Choroid plexus epithelial cell (primary cell): ENCODE measurements around the gene SPTLC1.
A peak's percentile ranks its signal among the peaks of the same experiment; 100 is the strongest.
"Not testable (repeated sequence)": the region's sequence is repeated elsewhere in the genome, so short reads cannot be mapped to it uniquely, and the experiment has no call there.

Experiments used
- DNase-seq: peaks from one replicate; pipeline ENCODE4 v3.0.0-alpha.2; 2010; ENCODE audit warnings: low read depth
- H3K4me3 ChIP-seq: 2 replicates; pipeline ENCODE4 v1.5.1; 2011; ENCODE audit warnings: low read depth, mild to moderate bottlenecking, control low read depth, low read length, moderate library complexity
- CTCF ChIP-seq: conservative IDR thresholded peaks from 2 replicates; pipeline ENCODE4 v1.5.1; 2011; ENCODE audit warnings: low read depth, mild to moderate bottlenecking, control low read depth, inconsistent platforms, low read length, moderate library complexity

The SPTLC1 gene

GRCh38 chr9:92115071-92115858 is at the start of gene SPTLC1:
Gene SPTLC1, minus strand, starts transcription at chr9:92115413. Its CDS starts 43 bp downstream, at chr9:92115370.
- peak; percentile 97 for DNase-seq
- TF ChIP-seq CTCF: no peak
- H3K4me3 ChIP-seq: peak within 1 kb of the TSS; percentile 95

- DNase-seq: no peak
- TF ChIP-seq CTCF: no peak
- H3K4me3 ChIP-seq: no peak overlapping the region
These were observed 49.8 kb upstream of the SPTLC1 start for GRCh38 chr9:92164975-92165374.

- TF ChIP-seq CTCF: no peak
- no peak overlapping the region for H3K4me3 ChIP-seq
- no peak for DNase-seq
These were observed 49.3 kb upstream of the SPTLC1 start for GRCh38 chr9:92164490-92164889.

GRCh38 chr9:92163276-92163675 is 48.1 kb upstream of the SPTLC1 start:
- DNase-seq: no peak
- no peak for TF ChIP-seq CTCF
- no peak overlapping the region for H3K4me3 ChIP-seq

- no peak overlapping the region for H3K4me3 ChIP-seq
- no peak for TF ChIP-seq CTCF
- no peak for DNase-seq
These were observed 45.6 kb upstream of the SPTLC1 start for GRCh38 chr9:92160786-92161185.

- DNase-seq: no peak
- TF ChIP-seq CTCF: no peak
- H3K4me3 ChIP-seq: no peak overlapping the region
These were observed 43.8 kb upstream of the SPTLC1 start for GRCh38 chr9:92159058-92159457.

GRCh38 chr9:92158097-92158601 is 42.9 kb upstream of the SPTLC1 start:
- no peak for TF ChIP-seq CTCF
- no peak for DNase-seq
- no peak overlapping the region for H3K4me3 ChIP-seq

GRCh38 chr9:92155736-92156135 is 40.5 kb upstream of the SPTLC1 start:
- not testable (repeated sequence) for DNase-seq, H3K4me3 ChIP-seq
